K562 (cell line): ENCODE data around the gene RGS9BP. TPM values are rescaled to one million over a fixed set of nuclear protein-coding genes. Genes with fewer than 3 reads are reported as not detected.

Experiments
- ARHGAP35 ChIP-seq: fragments of 450-650 bp; IDR thresholded peaks from 2 replicates; pipeline ENCODE4 v1.6.1; 2018; ENCODE audit not compliant: partially characterized antibody
- BCL6 ChIP-seq: fragments of 250-450 bp; sonication (Bioruptor Pico); IDR thresholded peaks from 2 replicates; pipeline ENCODE4 v1.4.0; 2020
- ESRRB ChIP-seq: fragments of 250-450 bp; sonication (Bioruptor Pico); IDR thresholded peaks from 2 replicates; pipeline ENCODE4 v1.5.0; 2020; ENCODE audit warnings: mild to moderate bottlenecking, moderate library complexity, borderline replicate concordance
- ETV6 ChIP-seq, 3 experiments: fragments of 150-350 bp in 1 of 3; sonication (generic) in 1 of 3; formaldehyde crosslinking in 1 of 3; IDR thresholded peaks; 2 replicates each; pipeline versions ENCODE4 v1.6.1 to v1.8.0; 2014 to 2022; ENCODE audit warnings: borderline replicate concordance in 2 of 3, low read depth in 2 of 3, antibody characterized with exemption in 1 of 3, low read length in 1 of 3, mild to moderate bottlenecking in 1 of 3, missing genetic modification reagents in 1 of 3
- GABPB1 ChIP-seq: sonication (generic); formaldehyde crosslinking; IDR thresholded peaks from 2 replicates; pipeline ENCODE4 v1.8.0; 2022; ENCODE audit warnings: mild to moderate bottlenecking, missing genetic modification reagents
- HNRNPUL1 ChIP-seq: fragments of 200-400 bp; formaldehyde crosslinking; IDR thresholded peaks from 2 replicates; pipeline ENCODE4 v1.6.1; 2017; ENCODE audit warnings: low read length
- SLC30A9 ChIP-seq: fragments of 250-450 bp; sonication (Bioruptor Pico); IDR thresholded peaks from 2 replicates; pipeline ENCODE4 v1.8.0; 2022; ENCODE audit warnings: mild to moderate bottlenecking, moderate library complexity
- ZNF282 ChIP-seq: sonication (generic); formaldehyde crosslinking; IDR thresholded peaks from 2 replicates; pipeline ENCODE4 v1.8.1; 2023; ENCODE audit warnings: missing genetic modification reagents
- ZNF354B ChIP-seq: fragments of 250-450 bp; sonication (Bioruptor Pico); IDR thresholded peaks from 2 replicates; pipeline ENCODE4 v1.4.0; 2020
- ZNF79 ChIP-seq: fragments of 250-450 bp; sonication (Bioruptor Pico); IDR thresholded peaks from 2 replicates; pipeline ENCODE4 v1.4.0; 2020; ENCODE audit warnings: low read depth, mild to moderate bottlenecking, moderate library complexity
- polyA plus RNA-seq, 8 experiments: library from polyadenylated mRNA; depleted of rRNA in 4 of 8; stranded (reverse) in 5 of 8; unstranded in 3 of 8; fragments of >200 nt; fragmentation: Nextera tagmentation in 2 of 8; fragmentation: Illumina TruSeq in 1 of 8; extraction: Ambion mirVana in 2 of 8; extraction: Trizol in 1 of 8; gene quantifications; 2 replicates each; pipeline versions ENCODE4 v1.2.1 to v1.2.3, GENCODE V29; 2011 to 2014; ENCODE audit warnings: inconsistent platforms in 1 of 8, missing spikeins in 1 of 8
- total RNA-seq, 7 experiments: library from RNA; depleted of rRNA in 6 of 7; stranded (reverse); fragments of >200 nt in 6 of 7; fragmentation: Illumina TruSeq in 2 of 7; extraction: Trizol in 2 of 7; gene quantifications; 2 replicates each; pipeline versions ENCODE4 v1.2.1 to v1.2.3, GENCODE V29; 2011 to 2021; ENCODE audit warnings: low replicate concordance in 1 of 7
- TF ChIP-seq, protein P1 (sequence below): IDR thresholded peaks from 3 replicates; pipeline ENCODE4 v1.6.1; 2011; ENCODE audit warnings: borderline replicate concordance, mild to moderate bottlenecking; ENCODE audit not compliant: insufficient read length, insufficient read depth
- TF ChIP-seq, protein P2 (sequence below): fragments of 450-650 bp; formaldehyde crosslinking; IDR thresholded peaks from 2 replicates; pipeline ENCODE4 v1.4.0; 2020; ENCODE audit warnings: mild to moderate bottlenecking, moderate library complexity
- TF ChIP-seq, protein P3 (sequence below): IDR thresholded peaks from 2 replicates; pipeline ENCODE4 v1.6.1; 2011; ENCODE audit warnings: borderline replicate concordance, low read depth, mild to moderate bottlenecking, moderate library complexity, low read length; ENCODE audit not compliant: insufficient read depth, poor library complexity, severe bottlenecking

Gene RGS9BP
- total and polyA plus RNA-seq, 9 of the 15 experiments (the other 6 are each of a cell fraction or from before 2014, with no cell fraction given) = 0.03 to 1.3 (median 0.49) TPM

DNA sequence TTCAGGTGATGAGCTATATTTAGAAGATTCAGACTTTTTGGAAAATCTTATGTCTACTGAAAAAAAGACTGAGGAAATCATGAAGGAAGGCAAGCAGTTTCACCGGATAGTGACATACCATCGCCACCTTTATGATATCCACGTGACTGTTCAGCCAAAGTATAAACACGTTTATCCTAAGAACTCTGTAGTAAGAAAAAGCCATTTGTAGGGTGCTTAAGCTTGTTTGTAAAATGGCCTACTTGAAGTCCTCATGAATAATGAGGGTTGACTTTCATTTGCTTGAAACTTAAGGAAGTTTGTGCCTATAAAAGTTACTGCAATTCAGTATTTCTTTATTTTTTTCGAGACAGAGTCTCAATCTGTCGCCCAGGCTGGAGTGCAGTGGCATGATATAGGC, 36.1 kb downstream of the RGS9BP start (continued):
- TF ChIP-seq, protein P1, sequence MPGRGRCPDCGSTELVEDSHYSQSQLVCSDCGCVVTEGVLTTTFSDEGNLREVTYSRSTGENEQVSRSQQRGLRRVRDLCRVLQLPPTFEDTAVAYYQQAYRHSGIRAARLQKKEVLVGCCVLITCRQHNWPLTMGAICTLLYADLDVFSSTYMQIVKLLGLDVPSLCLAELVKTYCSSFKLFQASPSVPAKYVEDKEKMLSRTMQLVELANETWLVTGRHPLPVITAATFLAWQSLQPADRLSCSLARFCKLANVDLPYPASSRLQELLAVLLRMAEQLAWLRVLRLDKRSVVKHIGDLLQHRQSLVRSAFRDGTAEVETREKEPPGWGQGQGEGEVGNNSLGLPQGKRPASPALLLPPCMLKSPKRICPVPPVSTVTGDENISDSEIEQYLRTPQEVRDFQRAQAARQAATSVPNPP = no peak
- TF ChIP-seq, protein P2, sequence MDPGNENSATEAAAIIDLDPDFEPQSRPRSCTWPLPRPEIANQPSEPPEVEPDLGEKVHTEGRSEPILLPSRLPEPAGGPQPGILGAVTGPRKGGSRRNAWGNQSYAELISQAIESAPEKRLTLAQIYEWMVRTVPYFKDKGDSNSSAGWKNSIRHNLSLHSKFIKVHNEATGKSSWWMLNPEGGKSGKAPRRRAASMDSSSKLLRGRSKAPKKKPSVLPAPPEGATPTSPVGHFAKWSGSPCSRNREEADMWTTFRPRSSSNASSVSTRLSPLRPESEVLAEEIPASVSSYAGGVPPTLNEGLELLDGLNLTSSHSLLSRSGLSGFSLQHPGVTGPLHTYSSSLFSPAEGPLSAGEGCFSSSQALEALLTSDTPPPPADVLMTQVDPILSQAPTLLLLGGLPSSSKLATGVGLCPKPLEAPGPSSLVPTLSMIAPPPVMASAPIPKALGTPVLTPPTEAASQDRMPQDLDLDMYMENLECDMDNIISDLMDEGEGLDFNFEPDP (CRISPR knock-in tag) = no peak
- no peak for TF ChIP-seq ZNF354B (CRISPR knock-in tag)
- TF ChIP-seq GABPB1 = no peak
- no peak for TF ChIP-seq BCL6 (CRISPR knock-in tag)
- TF ChIP-seq ZNF79 (CRISPR knock-in tag) = no peak
- no peak for TF ChIP-seq ARHGAP35
- no peak for TF ChIP-seq ZNF282 (CRISPR knock-in tag)
- TF ChIP-seq SLC30A9 (CRISPR knock-in tag) = no peak
- TF ChIP-seq ETV6 (IDR thresholded peaks at IDR 0.05; ENCODE audit: borderline replicate concordance in 1 of 2, low read depth in 2 of 2, low read length in 1 of 2) = no peak
- no peak for TF ChIP-seq ETV6 (CRISPR knock-in tag; IDR thresholded peaks at IDR 0.05; ENCODE audit: borderline replicate concordance)
- TF ChIP-seq, protein P3, sequence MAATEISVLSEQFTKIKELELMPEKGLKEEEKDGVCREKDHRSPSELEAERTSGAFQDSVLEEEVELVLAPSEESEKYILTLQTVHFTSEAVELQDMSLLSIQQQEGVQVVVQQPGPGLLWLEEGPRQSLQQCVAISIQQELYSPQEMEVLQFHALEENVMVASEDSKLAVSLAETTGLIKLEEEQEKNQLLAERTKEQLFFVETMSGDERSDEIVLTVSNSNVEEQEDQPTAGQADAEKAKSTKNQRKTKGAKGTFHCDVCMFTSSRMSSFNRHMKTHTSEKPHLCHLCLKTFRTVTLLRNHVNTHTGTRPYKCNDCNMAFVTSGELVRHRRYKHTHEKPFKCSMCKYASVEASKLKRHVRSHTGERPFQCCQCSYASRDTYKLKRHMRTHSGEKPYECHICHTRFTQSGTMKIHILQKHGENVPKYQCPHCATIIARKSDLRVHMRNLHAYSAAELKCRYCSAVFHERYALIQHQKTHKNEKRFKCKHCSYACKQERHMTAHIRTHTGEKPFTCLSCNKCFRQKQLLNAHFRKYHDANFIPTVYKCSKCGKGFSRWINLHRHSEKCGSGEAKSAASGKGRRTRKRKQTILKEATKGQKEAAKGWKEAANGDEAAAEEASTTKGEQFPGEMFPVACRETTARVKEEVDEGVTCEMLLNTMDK = no peak
- no peak for TF ChIP-seq HNRNPUL1
- TF ChIP-seq ESRRB = no peak
- TF ChIP-seq, all 486 proteins: peak for 0
